AG04450 (cell line): Measurements from ENCODE around the gene CEP164. TPM values are rescaled to one million over a fixed set of nuclear protein-coding genes. Genes with fewer than 3 reads are reported as not detected.

ENCODE experiments used
- CTCF ChIA-PET: fragments of 300-600, 350-600 bp; formaldehyde crosslinking; extraction: SDS; loops from one replicate; lab custom pipeline; 2022; ENCODE audit warnings: antibody characterized with exemption, inconsistent platforms; lab: Charles Lee
- POLR2A ChIA-PET: fragments of 350-600 bp; formaldehyde crosslinking; extraction: SDS; loops from one replicate; lab custom pipeline; 2021; ENCODE audit warnings: antibody characterized with exemption, inconsistent platforms; lab: Yijun Ruan, JAX
- DNase-seq: peaks from one replicate; pipeline ENCODE4 v3.0.0-alpha.2; 2011; ENCODE audit warnings: low read depth, low spot score
- H3K27ac ChIP-seq: one replicate; pipeline ENCODE4 v1.5.1; 2012; ENCODE audit warnings: low read depth, low read length, control low read depth
- H3K27me3 ChIP-seq: one replicate; pipeline ENCODE4 v1.6.0; 2012; ENCODE audit warnings: low read length; ENCODE audit not compliant: control insufficient read depth, insufficient read depth
- H3K4me3 ChIP-seq: 2 replicates; pipeline ENCODE4 v1.5.1; 2011; ENCODE audit warnings: mild to moderate bottlenecking, low read depth, low read length, control low read depth
- H3K9me3 ChIP-seq: 2 replicates; pipeline ENCODE4 v1.5.1; 2012; ENCODE audit warnings: low read length; ENCODE audit not compliant: control insufficient read depth, insufficient read depth
- CTCF ChIP-seq: IDR thresholded peaks from 2 replicates; pipeline ENCODE4 v1.5.1; 2011; ENCODE audit warnings: low read depth, low read length, control low read depth, inconsistent platforms
- polyA plus RNA-seq: library from polyadenylated mRNA; depleted of rRNA; stranded (reverse); fragments of >200 nt; gene quantifications from 2 replicates; pipeline ENCODE4 v1.2.3, GENCODE V29; 2011

CEP164 gene
- polyA plus RNA-seq, 1 experiment = 22.5 TPM

GRCh38 chr11:117303101-117303500 lies 24.6 kb upstream of the CEP164 start:
- no peak for DNase-seq
- no peaks in the 10 kb centered on the region for H3K9me3 ChIP-seq
- H3K27me3 ChIP-seq = no peaks in the 10 kb centered on the region
- ChIA-PET CTCF (interaction anchor here (0.6 kb wide), 1 partner anchor 13 kb away, joined by 4 read pairs; no protein-coding TSS in a partner anchor), POLR2A (interaction anchor here (0.6 to 1.0 kb wide), 2 partner anchors 25 to 85 kb away, joined by 3 to 6 read pairs; partner anchors contain the start of gene CEP164)
- TF ChIP-seq CTCF = no peak
- no peak overlapping the region for H3K4me3 ChIP-seq
- H3K27ac ChIP-seq = no peak overlapping the region

GRCh38 chr11:117303646-117304315 lies 23.9 kb upstream of the CEP164 start:
- ChIA-PET CTCF (no interaction called here), POLR2A (interaction anchor here (1.0 kb wide), 1 partner anchor 24 kb away, joined by 3 read pairs; the partner anchor contains the start of gene CEP164)
- TF ChIP-seq CTCF = no peak

GRCh38 chr11:117305145-117305544 lies 22.5 kb upstream of the CEP164 start:
- ChIA-PET POLR2A (no interaction called here), CTCF (interaction anchor here (0.7 kb wide), 1 partner anchor 503 kb away, joined by 6 read pairs; no protein-coding TSS in a partner anchor)
- H3K9me3 ChIP-seq = no peaks in the 10 kb centered on the region
- no peak for DNase-seq
- H3K27ac ChIP-seq = no peak overlapping the region
- no peak overlapping the region for H3K4me3 ChIP-seq
- no peaks in the 10 kb centered on the region for H3K27me3 ChIP-seq
- no peak for TF ChIP-seq CTCF

More at GRCh38 chr11:117303646-117304315, 23.9 kb upstream of the CEP164 start:
- H3K4me3 ChIP-seq = no peak overlapping the region
- DNase-seq = no peak
- H3K9me3 ChIP-seq = no peaks in the 10 kb centered on the region
- no peak overlapping the region for H3K27ac ChIP-seq
- no peaks in the 10 kb centered on the region for H3K27me3 ChIP-seq

- Histone ChIP-seq H3K9me3 (no peaks in the 10 kb centered on the region), H3K4me3 (no peak overlapping the region), H3K27me3 (no peaks in the 10 kb centered on the region), H3K27ac (no peak overlapping the region)
- no peak for TF ChIP-seq CTCF
- ChIA-PET CTCF (no interaction called here), POLR2A (no interaction called here)
- DNase-seq = no peak
Observed at GRCh38 chr11:117309310-117309709, 18.3 kb upstream of the CEP164 start.

GRCh38 chr11:117313091-117313490 lies 14.6 kb upstream of the CEP164 start:
- H3K27me3 ChIP-seq = no peaks in the 10 kb centered on the region
- TF ChIP-seq CTCF = no peak
- no peak for DNase-seq
- H3K9me3 ChIP-seq = no peaks in the 10 kb centered on the region
- ChIA-PET POLR2A (no interaction called here), CTCF (no interaction called here)
- no peak overlapping the region for H3K27ac ChIP-seq
- no peak overlapping the region for H3K4me3 ChIP-seq
